GM21825 (cell line): ENCODE measurements around the gene GFY.

ENCODE experiments used
- ATAC-seq: cut with Tn5 transposase; IDR thresholded peaks from one replicate; pipeline ENCODE4 v1.9.1; 2021; ENCODE audit warnings: mild to moderate bottlenecking, moderate library complexity; ENCODE audit not compliant: unreplicated experiment

Gene GFY

DNA sequence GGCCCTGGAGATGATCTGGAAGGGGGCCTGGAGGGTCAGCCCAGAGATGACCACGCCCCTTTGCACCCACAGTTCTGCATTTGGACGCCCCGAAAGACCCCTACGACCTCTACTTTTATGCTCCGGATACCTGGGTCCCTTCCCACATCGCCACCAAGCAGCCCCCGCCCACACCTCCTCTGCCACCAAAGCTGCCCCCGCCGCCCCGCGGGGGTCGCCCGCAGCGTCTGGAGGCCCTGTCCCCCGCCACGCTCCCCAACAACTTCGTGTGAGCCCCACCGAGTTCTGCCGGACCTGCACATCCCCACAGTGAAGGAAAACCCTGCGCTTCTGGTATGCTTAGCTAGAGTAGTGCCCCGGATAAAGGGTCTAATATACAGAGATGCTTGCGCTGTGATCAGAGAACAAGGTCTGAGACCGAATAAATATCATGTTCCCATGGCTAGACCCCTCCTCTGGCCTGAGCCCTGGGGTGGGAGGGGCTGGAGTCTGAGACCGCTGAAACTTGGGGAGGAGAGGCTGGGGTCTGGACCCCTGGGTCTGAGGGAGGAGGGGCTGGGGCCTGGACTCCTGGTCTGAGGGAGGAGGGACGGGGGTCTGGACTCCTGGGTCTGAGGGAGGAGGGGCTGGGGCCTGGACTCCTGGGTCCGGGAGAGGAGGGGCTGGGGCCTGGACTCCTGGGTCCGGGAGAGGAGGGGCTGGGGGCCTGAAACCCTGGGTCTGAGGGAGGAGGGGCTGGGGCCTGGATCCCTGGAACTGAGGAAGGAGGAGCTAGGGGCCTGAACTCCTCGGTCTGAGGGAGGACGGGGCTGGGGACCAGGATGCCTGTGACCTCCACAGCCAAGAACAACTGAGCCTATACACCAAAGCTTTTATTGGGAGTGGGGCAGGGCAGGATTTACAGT, 3.6 kb downstream of the GFY start:
- no peak for ATAC-seq

DNA sequence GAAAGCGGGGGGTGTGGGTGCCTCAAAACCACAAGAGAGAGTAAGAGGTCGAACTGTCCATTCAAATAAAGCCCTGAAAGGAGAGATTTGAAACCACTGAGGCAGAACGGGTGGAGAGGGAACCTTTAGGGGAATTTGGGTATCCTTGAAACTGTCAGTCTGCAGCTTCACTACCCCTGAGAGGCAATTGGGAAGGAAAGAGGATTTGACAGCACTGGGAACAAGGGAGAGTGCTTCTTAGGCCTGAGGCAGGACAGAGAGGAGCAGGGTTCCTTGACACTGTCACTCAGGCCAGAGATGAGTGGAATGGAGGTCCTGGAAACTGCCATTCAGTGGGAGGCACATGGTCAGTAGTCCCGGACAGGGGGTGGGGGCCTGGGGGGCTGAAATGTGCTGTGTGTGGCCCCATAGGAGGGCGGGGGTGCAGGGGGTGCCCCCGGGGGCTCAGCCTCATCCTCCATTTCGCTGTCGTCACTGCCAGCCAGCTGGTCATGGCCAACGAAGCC, 5.0 kb downstream of the GFY start:
- no peak for ATAC-seq

DNA sequence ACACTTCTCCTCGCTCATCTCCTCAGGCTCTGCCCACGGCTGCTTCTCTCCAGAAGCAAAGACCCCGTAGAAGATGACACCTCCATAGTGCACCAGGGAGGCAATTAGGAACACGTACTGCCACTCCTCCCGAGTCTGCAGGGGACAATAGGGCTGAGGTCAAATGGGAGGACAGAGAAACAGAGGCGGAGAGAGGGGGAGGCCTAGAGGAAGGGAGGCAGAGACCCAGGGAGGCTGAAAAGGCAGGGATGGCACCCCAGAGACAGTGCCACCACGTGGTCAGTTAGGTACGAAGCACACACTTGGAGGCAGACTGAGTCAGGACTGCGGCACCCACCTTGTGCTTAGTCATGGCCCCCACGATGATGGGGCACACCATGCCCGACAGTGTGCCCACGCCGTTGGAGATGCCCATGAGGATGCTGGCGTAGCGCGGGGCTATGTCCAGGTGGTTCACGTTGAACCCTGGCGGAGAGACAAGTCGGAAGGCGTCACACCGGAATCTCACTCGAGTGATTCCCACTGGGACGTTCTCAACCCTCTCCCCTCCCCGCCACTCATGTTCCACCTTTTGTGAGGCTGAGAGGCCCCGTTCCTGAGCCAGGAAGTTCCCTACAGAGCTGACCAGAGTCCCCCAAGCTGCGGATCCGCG, 5.6 kb downstream of the GFY start:
- no peak for ATAC-seq

DNA sequence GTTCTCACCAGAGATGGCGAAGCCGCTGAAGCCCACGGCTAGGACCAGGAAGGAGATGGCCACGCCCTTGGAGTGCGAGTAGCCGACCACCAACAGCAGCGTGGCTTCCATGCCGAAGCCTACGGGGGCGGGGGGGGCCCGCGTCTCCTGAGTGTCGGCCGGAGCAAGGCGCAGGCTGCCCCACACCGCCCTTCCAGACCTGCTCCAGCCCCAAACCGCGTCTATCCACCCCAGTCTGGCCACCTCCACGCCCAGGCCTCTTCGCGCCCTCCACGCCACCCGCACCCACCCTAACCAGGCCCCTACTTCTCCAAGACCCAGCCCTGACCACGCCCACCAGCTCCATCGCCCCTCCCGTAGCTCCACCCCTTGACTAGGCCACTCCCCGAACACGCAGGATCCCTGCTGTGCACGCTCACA, 6.2 kb downstream of the GFY start:
- no peak for ATAC-seq

DNA sequence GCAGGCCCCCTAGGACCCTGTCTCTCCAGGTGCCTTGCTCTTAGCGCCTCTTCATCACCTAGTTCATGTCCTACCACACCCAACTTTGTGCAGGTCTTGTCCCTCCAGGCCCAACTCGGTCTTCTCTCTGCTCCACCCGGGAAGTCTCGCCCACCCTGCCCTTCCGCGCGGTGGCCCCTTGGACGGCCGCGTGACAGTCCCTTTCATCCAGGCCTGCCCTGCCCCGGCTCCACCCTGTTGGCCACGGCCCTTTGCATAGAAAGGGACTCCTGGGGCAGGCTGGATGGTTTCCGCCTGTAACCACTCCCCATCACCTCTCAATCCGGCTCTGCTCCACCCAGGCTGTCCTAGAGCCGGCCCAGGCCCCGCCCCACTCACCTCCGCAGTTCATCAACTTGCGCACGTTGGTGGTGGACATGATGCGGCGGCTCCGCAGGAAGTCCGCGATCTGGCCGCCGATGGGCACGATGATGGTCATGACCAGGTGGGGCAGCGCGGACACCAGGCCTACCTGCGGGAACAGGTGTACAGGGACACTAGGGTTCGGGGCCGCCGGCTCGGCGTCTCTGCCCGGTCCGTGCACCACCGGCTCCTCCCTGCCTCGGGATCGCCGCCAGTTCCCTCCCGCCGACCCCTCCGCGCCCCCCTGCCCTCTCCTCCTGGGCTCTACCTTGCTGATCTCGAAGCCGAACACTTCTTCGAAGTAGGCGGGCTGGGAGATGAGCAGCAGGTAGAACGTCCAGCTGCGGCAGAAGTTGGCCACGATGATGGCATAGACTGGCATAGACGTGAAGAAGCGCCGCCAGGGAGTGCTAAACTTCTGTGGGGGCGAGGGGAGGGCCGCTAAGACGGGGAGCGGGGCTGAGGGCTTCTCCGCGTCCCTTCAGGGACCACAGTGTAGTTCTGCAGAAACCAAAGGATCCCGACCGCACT, 7.2 kb downstream of the GFY start:
- no peak for ATAC-seq

DNA sequence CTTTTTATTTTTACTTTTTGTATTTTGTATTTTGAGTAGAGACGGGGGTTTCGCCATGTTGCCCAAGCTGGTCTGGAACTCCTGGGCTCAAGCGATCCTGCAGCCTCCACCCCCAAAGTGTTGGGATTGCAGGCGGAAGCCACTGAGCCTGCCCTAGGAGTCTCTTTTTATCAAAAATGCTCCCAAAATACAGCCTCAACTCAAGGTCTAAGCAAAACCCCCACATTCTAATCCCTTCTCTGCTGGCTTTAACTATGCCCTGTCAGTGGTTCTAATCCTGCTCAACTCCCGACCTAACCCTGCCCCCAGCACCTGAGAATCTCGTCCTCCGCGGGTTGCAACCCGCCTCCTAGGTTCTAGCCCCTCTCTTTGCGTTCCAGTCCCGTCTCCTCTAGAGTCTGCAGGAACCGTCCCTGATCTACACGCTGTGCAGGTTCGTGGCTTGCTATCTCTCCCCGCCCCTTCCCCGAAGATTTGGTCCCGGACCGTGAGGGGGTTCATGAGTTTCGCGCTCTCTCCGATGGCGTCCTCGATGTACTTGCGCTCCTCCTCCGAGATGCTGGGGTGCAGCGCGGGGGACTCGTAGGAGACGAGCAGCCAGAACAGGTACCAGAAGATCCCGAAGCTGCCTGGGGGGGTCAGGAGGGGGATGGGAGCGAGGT, 8.2 kb downstream of the GFY start:
- no peak for ATAC-seq

DNA sequence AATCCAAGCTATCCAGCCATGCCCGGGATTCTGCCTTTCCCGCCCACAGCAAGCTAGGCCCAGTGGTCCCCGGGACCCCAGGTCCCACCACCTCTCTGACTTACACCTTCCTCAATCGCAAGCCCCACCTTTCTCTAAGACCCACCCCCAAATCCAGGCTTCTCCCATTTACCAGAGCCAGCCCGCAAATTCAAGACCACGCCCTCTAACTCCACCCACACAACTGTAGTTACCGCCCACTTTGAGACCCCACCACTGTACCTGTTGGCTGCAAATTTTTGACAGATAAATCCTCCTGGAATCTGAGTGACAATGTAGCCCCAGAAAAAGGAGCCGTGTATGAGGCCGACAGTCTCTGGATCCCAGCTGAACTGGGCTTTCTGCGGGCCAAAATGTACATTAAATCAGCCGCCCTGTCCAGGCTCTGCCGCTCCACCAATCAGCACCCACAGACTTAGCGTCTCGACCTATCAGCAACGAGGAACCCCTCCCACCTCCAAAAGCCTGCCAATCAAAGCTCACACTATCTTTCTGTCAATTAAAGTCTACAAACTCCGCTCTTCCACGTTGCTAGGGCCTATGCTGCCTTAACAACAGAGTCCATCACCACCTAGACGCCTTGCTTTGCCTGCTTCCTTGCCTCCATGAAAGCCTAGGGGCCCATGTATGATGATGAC, 9.9 kb downstream of the GFY start:
- no peak for ATAC-seq

DNA sequence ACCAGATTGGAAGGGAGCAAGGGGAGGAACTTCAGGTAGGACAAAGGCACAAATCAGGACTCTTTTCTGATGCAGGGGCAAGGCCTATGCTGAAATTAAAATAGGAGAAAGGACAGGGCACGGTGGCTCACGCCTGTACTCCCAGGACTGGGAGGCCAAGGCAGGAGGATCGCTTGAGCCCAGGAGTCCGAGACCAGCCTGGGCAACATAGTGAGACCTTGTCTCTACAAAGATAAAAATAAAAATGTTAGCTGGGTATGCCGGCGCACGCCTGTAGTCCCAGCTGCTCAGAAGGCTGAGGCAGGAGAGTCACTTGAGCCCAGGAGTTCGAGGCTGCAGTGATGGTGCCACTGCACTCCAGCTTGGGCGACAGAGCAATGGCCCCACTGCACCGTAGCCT, 10.5 kb downstream of the GFY start:
- no peak for ATAC-seq

DNA sequence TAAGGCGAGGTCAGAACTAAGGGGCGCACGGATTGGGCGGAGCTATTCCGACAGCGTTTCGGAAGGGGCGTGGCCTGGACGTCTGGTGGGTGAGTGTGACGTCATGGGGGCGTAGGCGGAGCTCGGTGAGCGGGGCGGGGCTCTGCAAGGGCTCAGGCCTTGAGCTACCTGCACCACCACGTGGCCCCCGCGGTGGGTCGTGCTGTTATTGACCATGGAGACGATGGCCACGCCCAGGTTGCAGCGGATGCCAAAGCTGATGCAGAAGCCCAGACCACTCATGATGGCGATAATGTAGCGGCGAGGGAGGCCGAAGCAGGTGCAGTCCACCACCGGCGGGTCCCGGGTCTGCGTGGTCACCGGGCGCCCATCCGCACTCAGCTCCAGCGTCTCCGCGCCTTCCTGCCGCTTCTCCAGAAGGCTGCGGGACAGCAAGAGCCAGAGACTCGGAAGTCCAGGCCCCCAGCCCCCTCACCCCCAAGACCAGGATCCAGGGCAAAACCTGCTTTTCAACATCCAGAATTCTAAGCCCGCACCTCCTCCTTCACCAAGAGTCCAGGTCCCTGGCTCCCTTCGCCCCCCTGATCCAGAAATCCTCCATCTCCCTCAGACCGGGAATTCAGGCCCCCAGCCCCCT, 11.3 kb downstream of the GFY start:
- no peak for ATAC-seq

DNA sequence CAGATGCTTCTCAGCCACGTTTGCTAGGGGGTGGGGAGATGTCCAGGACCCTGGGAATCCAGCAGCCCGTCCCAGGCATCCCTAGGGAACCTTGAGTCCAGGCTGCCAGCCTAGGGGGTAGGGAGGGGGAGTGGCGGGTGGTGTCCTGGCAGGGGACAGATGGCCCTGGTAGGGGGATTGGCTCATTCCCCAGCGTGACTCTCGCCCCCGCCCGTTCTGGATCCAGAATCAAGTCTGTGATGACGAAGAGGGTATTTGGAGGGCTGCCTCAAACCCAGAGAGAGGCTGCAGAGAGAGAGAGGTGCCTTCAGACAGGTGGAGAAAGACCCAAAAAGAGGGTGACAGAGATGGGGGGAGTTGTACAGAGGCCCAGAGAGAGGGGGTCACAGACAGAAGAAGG, 12.0 kb downstream of the GFY start:
- ATAC-seq = no peak

DNA sequence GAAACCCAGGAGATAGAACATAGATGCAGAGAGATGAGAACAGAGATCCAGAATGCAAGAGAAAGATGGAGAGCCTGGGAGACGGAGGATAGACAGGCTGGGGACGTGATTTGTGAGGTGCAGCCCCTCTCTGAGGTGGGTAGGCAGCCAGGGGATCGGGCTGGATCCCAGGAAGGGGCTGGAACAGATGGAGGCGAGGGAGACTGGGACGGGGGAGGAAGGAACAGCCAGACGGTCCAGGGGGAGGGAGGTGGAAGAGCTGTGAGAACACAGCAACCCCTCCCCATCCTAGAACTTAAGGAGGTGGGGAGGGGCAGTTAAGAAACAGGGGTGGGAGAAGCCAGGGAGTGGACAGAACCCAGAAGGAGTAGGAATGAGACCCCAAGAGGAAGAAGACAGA, 13.1 kb downstream of the GFY start:
- no peak for ATAC-seq

DNA sequence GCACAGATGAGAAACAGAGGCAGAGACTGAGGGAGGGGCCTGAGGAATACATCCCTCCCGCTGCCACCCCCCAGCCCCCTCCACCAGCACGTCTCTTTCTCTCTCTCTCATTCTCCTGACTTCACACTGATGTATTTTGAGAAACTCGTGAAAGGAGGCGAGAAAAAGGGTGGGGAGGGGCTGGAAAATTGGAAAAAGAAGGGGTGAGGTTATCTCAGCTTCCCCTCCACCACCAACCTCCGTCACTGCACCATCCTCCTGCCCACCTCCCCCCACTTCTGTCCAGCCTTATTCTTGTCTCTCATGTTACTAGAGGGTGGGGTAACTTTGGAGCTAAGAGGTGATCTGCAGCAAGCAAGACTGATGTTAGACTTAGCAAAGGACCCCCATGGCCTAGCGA, 14.6 kb downstream of the GFY start:
- ATAC-seq = no peak

DNA sequence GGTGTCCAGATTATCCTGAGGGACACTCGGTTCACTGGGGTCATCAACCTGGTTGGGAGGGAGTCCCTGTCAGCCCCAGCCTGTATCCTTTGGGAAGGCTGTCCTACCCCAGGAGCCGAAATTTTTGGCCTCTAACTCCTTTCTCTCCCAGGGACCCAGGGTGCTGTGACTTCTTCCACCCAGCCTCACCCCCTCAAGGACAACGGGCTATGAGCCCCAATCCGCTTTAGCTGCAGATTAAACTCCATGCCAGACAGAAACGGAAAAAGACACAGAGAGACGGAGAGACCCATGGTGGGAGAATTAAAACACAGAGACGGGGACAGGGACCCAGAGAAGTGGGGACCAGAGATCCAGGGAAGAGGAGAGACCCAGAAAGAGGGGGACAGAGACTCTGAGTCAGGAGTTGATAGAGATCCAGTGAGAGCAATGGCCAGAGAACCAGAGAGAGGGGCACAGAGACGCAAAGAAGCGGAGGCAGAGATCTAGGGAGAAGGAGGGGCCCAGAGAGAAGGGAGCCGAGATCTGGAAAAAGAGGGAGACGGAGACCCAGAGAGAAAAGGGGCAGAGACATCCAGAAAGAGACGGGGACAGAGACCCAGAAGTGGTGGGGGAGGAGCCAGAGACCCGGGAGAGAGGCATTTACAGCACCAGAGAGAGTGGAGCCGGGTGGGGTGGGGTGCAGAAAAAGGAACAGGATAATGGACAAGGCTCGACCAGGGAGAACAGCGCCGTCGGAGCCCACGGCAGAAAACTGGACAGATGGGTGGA, 15.4 kb downstream of the GFY start:
- no peak for ATAC-seq

DNA sequence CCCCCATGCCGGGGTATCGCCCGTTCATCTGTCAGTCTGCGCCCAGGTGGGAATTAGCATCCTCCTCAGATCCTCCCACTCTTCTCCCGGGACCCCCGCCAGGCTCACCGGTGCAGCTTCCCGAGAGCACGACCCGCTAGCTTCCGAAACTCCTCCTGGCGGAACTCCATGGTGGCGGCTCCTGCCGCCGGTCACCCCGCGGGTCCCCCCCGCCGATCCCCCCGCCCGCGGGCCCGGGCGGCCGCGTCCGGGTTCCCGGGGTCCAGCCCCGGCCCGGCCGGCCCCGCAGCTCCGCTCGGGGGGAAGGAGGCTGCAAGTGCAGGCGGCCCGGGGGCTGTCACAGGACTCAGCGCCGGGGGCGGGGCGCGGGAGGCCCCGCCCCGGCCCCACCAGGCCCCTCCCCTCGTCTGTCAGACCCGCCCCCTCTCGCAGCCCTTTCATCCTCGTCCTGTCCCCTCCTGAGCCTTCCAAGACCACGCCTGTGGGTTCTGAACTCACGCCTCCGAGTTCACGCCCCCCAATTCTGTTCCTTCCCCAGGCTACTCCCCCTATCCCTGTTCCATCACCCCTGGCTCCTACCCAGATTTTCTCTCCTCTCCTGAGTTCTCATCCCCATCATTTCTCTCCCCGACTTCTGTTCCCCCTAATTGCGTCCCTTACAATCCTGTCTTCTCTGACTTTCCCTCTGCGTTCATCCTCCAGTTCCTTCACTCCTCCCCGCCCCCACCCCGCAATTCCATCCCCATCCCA, 16.2 kb downstream of the GFY start, which contains the start of gene SLC17A7:
Gene SLC17A7, minus strand, starts transcription at position 318 of the 750 bp plus-strand sequence. Its CDS starts 148 bp downstream, at position 170.
- no peak for ATAC-seq

DNA sequence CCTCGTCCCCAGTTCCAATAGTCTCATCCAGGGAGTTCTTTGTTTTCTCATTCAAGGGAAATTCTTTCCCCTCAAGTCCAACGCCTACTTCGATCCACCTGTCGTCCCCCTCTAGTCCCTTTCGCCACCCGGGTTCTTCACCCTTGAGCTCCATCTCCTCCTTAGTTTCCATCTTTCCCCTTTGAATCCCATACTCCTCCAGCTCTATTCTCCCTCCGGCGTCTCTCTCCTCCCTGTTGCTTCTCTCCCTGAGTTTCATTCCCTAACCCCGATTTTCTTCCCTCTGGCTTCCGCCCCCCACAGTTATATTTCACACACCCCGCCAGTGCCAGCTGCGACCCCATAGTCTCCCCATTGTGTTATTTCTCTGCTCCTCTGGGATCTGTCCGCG, 16.8 kb downstream of the GFY start:
- ATAC-seq = no peak

DNA sequence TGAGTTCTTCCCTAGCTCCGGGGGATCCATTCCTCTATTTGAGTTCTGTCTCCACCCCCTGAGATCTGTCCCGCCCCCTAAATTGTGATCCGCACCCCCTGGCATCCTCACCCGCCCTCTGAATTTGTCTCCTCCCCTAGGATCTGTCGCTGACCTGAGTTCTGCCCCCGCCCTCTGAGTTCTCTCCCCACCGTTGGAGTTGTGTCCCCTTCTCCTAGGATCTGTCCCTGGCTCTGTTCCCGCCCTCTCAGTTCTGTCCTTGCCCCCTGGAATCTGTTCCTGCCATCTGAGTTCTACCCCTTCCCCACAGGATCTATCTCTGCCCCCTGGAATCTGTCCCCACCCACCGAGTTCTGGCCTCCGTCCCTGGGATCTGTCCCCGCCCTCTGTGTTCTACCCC, 17.2 kb downstream of the GFY start:
- ATAC-seq = no peak

DNA sequence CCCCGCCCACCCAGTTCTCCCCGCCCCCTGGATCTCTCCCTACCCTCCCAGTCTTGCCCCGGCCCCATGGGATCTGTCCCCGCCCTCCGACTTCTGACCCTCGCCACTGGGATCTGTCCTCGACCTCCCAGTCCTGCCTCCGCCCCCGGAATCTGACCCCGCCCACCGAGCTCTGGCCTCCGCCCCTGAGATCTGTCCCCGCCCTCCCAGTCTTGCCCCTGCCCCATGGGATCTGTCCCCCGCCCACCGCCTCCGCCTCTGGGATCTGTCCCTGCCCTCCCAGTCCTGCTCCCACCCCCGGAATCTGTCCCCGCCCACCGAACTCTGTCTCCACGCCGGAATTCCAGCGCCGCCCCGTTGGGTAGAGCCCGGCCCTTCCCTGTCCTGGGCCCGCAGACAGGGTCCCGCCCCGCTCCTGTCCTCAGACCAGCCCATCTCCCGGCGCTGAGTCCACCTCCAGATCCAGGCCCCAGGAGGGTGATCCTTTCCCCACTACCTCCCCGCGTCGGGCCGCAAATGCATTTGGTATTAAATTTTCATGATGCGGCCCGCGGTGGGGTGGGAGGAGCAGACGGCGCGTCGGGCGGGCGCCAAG, 17.7 kb downstream of the GFY start:
- ATAC-seq = peak; percentile 26
